ENCODE data around the gene KCNQ1. TPM values are rescaled to one million over a fixed set of nuclear protein-coding genes. Genes with fewer than 3 reads are reported as not detected.

KCNQ1 gene
- total and polyA plus RNA-seq, 2 experiments from 2014 or later: 0.45 to 0.87 TPM

DNA sequence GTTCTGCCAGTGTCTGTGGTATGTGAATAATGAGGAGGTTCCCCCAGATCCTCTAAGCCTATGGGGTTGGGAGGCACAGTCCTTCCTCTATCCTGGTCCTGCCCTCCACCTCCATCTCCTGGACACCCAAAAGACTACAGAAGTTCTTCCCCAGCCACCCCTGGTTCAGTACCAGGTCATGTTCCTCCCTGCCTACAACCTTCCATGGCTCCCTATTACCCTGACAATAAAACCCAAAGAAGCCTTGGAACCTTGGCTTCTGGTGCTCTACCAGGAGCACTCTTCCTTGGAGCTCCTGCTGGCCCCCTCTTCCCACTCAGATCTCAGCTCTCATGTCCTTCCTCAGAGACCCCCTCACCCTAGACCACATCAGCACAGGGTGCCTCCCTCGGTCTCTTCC is 13.4 kb upstream of the KCNQ1 start:
- no peak overlapping the region for H3K4me2 ChIP-seq
- ATAC-seq: no peak
- H3K4me3 Mint-ChIP-seq: no peak overlapping the region
- no peak overlapping the region for H3K27ac ChIP-seq (ENCODE audit: low read depth)
- no peaks in the 10 kb centered on the region for H4K20me1 ChIP-seq (replicated peaks; ENCODE audit: insufficient read depth)
- H3K4me3 ChIP-seq: no peak overlapping the region
- H3K27ac Mint-ChIP-seq: no peak overlapping the region
- H3K36me3 Mint-ChIP-seq (ENCODE audit: low read depth): no peaks in the 10 kb centered on the region
- TF ChIP-seq NANOG (IDR thresholded peaks at IDR 0.05; ENCODE audit: borderline replicate concordance): no peak
- no peak for TF ChIP-seq CREB1 (CRISPR knock-in tag; IDR thresholded peaks at IDR 0.05; ENCODE audit: low read depth)
- TF ChIP-seq POLR2AphosphoS5 (IDR thresholded peaks at IDR 0.05; ENCODE audit: low read depth): no peak
- TF ChIP-seq STAT1 (IDR thresholded peaks at IDR 0.05; ENCODE audit: unreplicated experiment): no peak
- no peak for TF ChIP-seq JUNB (IDR thresholded peaks at IDR 0.05; ENCODE audit: unreplicated experiment)
- TF ChIP-seq, protein P1, sequence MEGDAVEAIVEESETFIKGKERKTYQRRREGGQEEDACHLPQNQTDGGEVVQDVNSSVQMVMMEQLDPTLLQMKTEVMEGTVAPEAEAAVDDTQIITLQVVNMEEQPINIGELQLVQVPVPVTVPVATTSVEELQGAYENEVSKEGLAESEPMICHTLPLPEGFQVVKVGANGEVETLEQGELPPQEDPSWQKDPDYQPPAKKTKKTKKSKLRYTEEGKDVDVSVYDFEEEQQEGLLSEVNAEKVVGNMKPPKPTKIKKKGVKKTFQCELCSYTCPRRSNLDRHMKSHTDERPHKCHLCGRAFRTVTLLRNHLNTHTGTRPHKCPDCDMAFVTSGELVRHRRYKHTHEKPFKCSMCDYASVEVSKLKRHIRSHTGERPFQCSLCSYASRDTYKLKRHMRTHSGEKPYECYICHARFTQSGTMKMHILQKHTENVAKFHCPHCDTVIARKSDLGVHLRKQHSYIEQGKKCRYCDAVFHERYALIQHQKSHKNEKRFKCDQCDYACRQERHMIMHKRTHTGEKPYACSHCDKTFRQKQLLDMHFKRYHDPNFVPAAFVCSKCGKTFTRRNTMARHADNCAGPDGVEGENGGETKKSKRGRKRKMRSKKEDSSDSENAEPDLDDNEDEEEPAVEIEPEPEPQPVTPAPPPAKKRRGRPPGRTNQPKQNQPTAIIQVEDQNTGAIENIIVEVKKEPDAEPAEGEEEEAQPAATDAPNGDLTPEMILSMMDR (conservative IDR thresholded peaks at IDR 0.05; ENCODE audit: low read depth in 2 of 2): no peak
- H3K79me2 ChIP-seq (replicated peaks; ENCODE audit: insufficient read depth): no peaks in the 10 kb centered on the region
- no peaks in the 10 kb centered on the region for H3F3A ChIP-seq (replicated peaks; ENCODE audit: low read depth)
- H2AFZ ChIP-seq: no peak overlapping the region
- no peaks in the 10 kb centered on the region for H3K36me3 ChIP-seq (ENCODE audit: insufficient read depth)
- H3K9me3 Mint-ChIP-seq: no peaks in the 10 kb centered on the region
- no peaks in the 10 kb centered on the region for H3K4me1 Mint-ChIP-seq
- no peaks in the 10 kb centered on the region for H3K27me3 ChIP-seq (ENCODE audit: insufficient read depth)
- DNase-seq (ENCODE audit: low spot score): no peak
- H3K9me2 ChIP-seq (ENCODE audit: insufficient read depth): 0 out of 2 replicates have a peak, but pooled peaks cover 5% of the 10 kb centered on the region
- H3K4me1 ChIP-seq (ENCODE audit: insufficient read depth): no peaks in the 10 kb centered on the region
- H3K27me3 Mint-ChIP-seq (ENCODE audit: insufficient read depth, low read depth, poor library complexity): no peaks in the 10 kb centered on the region

DNA sequence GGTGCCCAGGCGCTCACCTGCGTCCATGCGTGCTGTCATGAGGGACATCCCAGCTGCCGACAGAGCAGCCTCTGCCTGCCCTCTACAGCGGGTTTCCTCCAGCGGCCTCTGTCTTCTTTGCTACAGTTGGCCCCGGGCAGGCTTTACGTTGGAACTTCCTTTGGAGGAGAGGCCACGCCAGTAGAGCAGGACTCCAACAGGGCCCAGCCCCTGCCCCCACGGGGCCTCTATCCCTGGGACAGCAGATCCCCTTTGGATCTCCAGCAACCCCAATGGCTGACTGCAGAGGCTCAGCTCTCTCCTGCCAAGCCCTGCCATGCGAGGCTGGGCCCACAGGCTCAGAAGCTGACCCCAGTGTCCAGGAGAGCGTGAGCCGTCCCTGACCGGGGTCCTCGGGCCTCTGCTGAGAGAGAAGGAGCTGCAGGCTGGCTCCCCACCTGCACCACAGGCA is 12.6 kb upstream of the KCNQ1 start:
- Histone ChIP-seq H2AFZ (no peak overlapping the region), H3K27me3 (ENCODE audit: insufficient read depth) (no peaks in the 10 kb centered on the region), H3K4me2 (no peak overlapping the region), H3K9me2 (ENCODE audit: insufficient read depth) (0 out of 2 replicates have a peak, but pooled peaks cover 5% of the 10 kb centered on the region), H4K20me1 (replicated peaks; ENCODE audit: insufficient read depth) (no peaks in the 10 kb centered on the region), H3K36me3 (ENCODE audit: insufficient read depth) (no peaks in the 10 kb centered on the region), H3K79me2 (replicated peaks; ENCODE audit: insufficient read depth) (no peaks in the 10 kb centered on the region), H3F3A (replicated peaks; ENCODE audit: low read depth) (no peaks in the 10 kb centered on the region), H3K4me1 (ENCODE audit: insufficient read depth) (no peaks in the 10 kb centered on the region), H3K4me3 (no peak overlapping the region), H3K27ac (ENCODE audit: low read depth) (no peak overlapping the region)
- no peaks in the 10 kb centered on the region for H3K27me3 Mint-ChIP-seq (ENCODE audit: insufficient read depth, low read depth, poor library complexity)
- no peak overlapping the region for H3K4me3 Mint-ChIP-seq
- DNase-seq (ENCODE audit: low spot score) (no peak), ATAC-seq (no peak)
- H3K9me3 Mint-ChIP-seq: no peaks in the 10 kb centered on the region
- H3K36me3 Mint-ChIP-seq (ENCODE audit: low read depth): no peaks in the 10 kb centered on the region
- no peaks in the 10 kb centered on the region for H3K4me1 Mint-ChIP-seq
- H3K27ac Mint-ChIP-seq: no peak overlapping the region
- TF ChIP-seq POLR2AphosphoS5 (IDR thresholded peaks at IDR 0.05; ENCODE audit: low read depth) (no peak), EZH2phosphoT487 (IDR thresholded peaks at IDR 0.05; ENCODE audit: unreplicated experiment) (no peak), JUNB (IDR thresholded peaks at IDR 0.05; ENCODE audit: unreplicated experiment) (no peak), CREB1 (CRISPR knock-in tag; IDR thresholded peaks at IDR 0.05; ENCODE audit: low read depth) (no peak), ZNF114 (CRISPR knock-in tag; IDR thresholded peaks at IDR 0.05) (no peak), STAT1 (IDR thresholded peaks at IDR 0.05; ENCODE audit: unreplicated experiment) (no peak), ZNF331 (CRISPR knock-in tag; IDR thresholded peaks at IDR 0.05; ENCODE audit: low read depth) (no peak)
- TF ChIP-seq, protein P2, sequence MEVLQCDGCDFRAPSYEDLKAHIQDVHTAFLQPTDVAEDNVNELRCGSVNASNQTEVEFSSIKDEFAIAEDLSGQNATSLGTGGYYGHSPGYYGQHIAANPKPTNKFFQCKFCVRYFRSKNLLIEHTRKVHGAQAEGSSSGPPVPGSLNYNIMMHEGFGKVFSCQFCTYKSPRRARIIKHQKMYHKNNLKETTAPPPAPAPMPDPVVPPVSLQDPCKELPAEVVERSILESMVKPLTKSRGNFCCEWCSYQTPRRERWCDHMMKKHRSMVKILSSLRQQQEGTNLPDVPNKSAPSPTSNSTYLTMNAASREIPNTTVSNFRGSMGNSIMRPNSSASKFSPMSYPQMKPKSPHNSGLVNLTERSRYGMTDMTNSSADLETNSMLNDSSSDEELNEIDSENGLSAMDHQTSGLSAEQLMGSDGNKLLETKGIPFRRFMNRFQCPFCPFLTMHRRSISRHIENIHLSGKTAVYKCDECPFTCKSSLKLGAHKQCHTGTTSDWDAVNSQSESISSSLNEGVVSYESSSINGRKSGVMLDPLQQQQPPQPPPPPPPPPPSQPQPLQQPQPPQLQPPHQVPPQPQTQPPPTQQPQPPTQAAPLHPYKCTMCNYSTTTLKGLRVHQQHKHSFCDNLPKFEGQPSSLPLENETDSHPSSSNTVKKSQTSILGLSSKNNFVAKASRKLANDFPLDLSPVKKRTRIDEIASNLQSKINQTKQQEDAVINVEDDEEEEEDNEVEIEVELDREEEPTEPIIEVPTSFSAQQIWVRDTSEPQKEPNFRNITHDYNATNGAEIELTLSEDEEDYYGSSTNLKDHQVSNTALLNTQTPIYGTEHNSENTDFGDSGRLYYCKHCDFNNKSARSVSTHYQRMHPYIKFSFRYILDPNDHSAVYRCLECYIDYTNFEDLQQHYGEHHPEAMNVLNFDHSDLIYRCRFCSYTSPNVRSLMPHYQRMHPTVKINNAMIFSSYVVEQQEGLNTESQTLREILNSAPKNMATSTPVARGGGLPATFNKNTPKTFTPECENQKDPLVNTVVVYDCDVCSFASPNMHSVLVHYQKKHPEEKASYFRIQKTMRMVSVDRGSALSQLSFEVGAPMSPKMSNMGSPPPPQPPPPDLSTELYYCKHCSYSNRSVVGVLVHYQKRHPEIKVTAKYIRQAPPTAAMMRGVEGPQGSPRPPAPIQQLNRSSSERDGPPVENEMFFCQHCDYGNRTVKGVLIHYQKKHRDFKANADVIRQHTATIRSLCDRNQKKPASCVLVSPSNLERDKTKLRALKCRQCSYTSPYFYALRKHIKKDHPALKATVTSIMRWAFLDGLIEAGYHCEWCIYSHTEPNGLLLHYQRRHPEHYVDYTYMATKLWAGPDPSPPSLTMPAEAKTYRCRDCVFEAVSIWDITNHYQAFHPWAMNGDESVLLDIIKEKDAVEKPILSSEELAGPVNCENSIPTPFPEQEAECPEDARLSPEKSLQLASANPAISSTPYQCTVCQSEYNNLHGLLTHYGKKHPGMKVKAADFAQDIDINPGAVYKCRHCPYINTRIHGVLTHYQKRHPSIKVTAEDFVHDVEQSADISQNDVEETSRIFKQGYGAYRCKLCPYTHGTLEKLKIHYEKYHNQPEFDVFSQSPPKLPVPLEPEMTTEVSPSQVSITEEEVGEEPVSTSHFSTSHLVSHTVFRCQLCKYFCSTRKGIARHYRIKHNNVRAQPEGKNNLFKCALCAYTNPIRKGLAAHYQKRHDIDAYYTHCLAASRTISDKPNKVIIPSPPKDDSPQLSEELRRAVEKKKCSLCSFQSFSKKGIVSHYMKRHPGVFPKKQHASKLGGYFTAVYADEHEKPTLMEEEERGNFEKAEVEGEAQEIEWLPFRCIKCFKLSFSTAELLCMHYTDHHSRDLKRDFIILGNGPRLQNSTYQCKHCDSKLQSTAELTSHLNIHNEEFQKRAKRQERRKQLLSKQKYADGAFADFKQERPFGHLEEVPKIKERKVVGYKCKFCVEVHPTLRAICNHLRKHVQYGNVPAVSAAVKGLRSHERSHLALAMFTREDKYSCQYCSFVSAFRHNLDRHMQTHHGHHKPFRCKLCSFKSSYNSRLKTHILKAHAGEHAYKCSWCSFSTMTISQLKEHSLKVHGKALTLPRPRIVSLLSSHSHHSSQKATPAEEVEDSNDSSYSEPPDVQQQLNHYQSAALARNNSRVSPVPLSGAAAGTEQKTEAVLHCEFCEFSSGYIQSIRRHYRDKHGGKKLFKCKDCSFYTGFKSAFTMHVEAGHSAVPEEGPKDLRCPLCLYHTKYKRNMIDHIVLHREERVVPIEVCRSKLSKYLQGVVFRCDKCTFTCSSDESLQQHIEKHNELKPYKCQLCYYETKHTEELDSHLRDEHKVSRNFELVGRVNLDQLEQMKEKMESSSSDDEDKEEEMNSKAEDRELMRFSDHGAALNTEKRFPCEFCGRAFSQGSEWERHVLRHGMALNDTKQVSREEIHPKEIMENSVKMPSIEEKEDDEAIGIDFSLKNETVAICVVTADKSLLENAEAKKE (CRISPR knock-in tag; IDR thresholded peaks at IDR 0.05): no peak
- TF ChIP-seq, protein P3, sequence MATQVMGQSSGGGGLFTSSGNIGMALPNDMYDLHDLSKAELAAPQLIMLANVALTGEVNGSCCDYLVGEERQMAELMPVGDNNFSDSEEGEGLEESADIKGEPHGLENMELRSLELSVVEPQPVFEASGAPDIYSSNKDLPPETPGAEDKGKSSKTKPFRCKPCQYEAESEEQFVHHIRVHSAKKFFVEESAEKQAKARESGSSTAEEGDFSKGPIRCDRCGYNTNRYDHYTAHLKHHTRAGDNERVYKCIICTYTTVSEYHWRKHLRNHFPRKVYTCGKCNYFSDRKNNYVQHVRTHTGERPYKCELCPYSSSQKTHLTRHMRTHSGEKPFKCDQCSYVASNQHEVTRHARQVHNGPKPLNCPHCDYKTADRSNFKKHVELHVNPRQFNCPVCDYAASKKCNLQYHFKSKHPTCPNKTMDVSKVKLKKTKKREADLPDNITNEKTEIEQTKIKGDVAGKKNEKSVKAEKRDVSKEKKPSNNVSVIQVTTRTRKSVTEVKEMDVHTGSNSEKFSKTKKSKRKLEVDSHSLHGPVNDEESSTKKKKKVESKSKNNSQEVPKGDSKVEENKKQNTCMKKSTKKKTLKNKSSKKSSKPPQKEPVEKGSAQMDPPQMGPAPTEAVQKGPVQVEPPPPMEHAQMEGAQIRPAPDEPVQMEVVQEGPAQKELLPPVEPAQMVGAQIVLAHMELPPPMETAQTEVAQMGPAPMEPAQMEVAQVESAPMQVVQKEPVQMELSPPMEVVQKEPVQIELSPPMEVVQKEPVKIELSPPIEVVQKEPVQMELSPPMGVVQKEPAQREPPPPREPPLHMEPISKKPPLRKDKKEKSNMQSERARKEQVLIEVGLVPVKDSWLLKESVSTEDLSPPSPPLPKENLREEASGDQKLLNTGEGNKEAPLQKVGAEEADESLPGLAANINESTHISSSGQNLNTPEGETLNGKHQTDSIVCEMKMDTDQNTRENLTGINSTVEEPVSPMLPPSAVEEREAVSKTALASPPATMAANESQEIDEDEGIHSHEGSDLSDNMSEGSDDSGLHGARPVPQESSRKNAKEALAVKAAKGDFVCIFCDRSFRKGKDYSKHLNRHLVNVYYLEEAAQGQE (IDR thresholded peaks at IDR 0.05; ENCODE audit: unreplicated experiment): no peak

All from GM23338 (cell line).